GM04504 (cell line): Measurements from ENCODE around the gene MAST3.

ENCODE experiments used
- DNase-seq: peaks from one replicate; pipeline ENCODE4 v3.0.0-alpha.2; 2012; ENCODE audit warnings: low read depth

Gene MAST3

DNA sequence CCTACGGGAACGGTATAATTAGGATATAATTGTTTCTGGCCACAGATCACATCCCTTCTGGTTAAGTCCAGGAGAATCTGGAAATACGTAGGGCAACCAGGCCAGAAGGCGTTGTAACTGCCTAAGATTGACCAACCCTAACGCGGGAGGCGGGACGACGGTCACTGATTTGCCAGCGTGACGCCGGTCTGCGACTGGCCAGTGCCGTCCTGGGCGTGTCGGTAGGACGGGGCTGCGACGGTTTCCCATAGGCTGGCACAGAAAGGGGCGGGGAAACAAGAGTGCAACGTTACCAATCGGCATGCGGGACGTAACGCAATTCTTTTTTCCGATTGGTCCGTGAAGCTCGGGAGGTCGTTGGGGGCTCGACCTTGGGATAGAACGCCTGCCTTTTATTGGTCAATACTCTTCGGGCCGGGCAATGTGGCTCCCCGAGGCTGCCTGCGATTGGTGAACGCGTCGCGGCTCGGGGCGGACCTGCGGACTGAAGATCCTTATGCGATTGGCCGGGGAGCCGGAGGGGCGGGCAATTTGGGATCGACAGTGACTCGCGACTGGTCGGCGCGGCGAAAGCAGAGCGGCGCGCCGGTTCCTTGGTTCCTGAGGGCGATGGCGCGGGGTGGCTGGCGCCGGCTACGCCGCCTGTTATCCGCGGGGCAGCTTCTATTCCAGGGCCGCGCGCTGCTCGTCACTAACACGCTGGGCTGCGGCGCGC lies 95.3 kb downstream of the MAST3 start, which contains the start of gene MPV17L2:
TSS of gene MPV17L2 (plus strand) at position 546 of the 715 bp plus-strand sequence. CDS start at position 610, 64 bp downstream.
- peak; percentile 100 for DNase-seq

DNA sequence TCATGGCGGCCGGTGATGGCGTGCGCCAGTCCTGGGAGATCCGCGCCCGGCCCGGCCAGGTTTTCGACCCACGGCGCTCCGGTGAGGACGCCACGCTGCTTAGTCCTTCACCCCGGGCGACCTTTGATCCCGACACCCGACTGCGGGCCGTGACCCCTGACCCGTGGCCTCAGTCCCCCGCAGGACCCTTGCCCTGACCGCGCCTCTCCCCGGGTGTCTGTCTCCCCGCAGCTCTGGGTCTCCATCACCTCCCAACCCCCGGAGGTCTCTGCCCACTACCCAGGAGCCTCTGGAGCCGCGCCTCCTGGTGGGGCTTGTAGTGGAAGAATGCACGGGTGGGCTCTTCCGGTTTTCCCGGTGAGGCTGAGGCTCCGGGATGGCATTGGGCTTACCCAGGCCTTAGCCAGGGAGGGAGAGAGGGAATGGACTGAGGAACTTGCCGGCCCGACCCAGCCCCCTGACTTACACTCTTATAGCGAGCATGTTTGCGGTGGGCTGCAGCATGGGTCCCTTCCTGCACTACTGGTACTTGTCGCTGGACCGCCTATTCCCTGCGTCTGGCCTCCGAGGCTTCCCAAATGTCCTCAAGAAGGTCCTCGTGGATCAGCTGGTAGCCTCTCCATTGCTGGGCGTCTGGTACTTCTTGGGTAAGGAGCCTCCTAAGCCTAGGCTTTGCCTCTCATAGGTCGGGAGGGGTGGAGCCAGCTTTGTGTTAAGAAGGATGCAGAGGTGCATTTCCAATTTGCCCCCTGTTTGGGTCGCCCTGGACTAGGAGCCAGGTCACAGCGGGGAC lies 96.0 kb downstream of the MAST3 start:
- no peak for DNase-seq

DNA sequence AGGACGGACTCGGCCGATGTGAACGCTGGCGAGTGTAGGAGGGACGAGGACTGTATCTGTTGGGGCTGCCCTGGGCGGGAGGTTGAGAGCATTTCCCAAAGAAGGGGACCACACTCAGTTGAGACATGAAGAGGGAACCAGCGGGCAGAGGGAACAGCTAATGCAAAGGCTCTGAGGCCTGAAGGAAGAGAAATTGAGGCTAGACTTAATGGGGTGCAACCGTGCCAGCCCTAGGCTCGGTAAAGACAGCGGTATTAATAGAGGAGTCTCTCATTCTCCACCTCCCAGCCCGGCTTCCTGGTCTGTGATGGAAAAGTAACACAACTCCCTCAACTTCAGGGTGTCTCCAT lies 96.6 kb downstream of the MAST3 start:
- no peak for DNase-seq

DNA sequence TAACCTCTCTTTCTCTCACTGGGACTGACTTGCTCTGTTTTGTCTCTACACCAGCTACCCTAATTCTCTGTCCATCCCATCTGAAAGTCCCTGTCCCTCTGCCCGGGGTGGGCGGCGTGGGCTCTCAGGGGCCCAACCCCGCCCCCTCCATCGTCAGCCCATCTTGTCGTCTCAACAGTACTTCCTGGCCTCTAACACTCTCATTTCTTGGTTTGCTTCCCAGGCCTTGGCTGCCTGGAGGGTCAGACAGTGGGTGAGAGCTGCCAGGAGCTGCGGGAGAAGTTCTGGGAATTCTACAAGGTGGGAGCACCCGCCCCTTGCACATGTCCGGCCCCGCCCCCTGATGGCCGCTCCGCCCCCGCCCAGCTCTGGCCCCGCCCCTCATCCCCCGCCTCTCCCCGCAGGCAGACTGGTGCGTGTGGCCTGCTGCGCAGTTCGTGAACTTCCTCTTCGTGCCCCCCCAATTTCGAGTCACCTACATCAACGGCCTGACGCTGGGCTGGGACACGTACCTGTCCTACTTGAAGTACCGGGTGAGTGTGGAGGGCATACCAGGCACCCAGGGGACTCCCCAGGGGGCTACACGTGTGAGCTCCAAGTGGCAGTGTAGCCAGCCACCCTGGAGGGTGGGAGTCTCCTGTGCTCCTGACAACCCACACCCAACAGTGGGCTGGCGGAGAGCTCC lies 97.1 kb downstream of the MAST3 start:
- DNase-seq, result no peak

DNA sequence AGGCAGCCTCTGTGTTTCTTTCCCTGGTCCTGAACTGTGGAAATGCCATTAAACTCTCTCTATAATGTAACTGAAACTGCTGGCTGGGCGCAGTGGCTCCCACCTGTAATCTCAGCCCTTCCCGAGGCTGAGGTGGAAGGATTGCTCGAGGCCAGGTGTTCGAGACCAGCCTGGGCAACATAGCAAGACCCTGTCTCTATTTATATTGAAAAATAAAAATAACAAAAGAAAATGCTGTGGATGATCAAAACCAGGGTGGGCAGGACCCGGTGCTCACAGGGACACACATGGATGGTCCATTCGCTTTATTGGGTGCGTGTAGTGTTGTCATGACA lies 98.9 kb downstream of the MAST3 start:
- no peak for DNase-seq

DNA sequence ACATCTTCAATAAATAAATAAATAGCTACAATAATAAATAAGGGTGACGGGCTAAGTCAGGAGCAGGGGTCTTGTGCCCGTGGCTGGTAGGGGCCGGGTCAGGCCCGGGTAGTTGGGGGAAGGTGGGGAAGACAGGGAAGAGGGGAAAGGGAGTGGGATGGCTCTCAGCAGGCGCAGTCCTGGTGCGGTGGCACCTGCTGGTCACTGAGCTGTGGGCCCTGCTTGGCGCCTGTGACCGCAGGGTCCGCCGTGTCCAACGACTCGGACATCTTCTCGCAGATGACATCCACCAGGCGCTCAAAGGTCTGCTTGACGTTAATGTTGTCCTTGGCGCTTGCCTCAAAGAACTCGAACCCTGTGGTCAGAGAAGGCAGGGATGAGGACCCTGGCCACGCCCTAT lies 99.7 kb downstream of the MAST3 start:
- DNase-seq, result no peak

DNA sequence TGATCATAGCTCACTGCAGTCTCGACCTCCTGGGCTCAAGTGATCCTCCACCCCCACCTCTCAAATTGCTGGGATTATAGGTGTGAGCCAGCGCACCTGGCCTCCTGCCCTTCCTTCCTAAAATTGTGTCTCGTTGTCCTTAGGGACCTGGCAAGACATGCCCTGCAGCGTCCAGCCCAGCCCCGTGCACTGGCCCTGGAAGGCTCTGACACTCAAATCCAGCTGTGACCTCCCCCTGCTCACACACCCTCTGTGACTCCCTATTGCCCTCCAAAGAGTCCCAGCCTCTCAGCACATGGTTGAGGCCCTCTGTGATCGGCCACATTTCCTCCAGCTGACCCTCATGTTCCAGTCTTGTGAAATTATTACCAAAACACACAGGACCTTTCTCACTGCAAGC lies 100.4 kb downstream of the MAST3 start:
- no peak for DNase-seq

DNA sequence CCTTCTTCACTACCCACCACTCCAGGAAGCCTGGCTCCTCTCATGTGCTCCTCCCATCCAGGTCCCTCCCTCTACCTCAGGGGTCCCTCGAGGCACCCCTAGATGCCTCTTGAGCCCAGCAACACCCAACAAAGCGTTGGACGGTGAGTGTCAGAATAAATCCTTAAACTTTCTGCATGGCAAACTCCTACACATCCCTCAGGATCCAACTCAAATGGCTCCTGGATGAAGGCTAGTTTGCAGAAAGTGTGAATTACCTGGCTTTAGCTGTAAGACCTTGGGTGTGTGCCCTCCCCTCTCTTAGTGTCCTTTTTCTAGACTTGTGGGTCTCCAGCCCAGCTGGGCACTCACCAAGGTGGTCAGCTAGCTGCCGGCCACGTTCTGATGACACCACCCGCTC lies 100.8 kb downstream of the MAST3 start:
- no peak for DNase-seq
